Spleen (tissue), 11 donors: ENCODE results near the gene TRAPPC6A. TPM values are rescaled to one million over a fixed set of nuclear protein-coding genes. Genes with fewer than 3 reads are reported as not detected.

Source experiments
- DNase-seq: peaks from one replicate; pipeline ENCODE4 v3.0.0-alpha.2; 2020
- H3K27ac ChIP-seq, 8 donors: fragments of 200-600 bp; sonication (generic) in 7 of 8; 1 replicate in 4 of 8; 2 replicates in 4 of 8; pipeline versions ENCODE4 v1.5.0 to v1.8.0; 2016 to 2021; ENCODE audit warnings: inconsistent platforms in 4 of 8, mild to moderate bottlenecking in 4 of 8, moderate library complexity in 1 of 8
- H3K27me3 ChIP-seq, 7 donors: fragments of 200-600 bp; sonication (generic) in 6 of 7; replicated peaks in 1 of 7; 1 replicate in 4 of 7; 2 replicates in 3 of 7; pipeline versions ENCODE4 v1.5.0 to v1.8.0; 2016 to 2021; ENCODE audit warnings: inconsistent platforms in 3 of 7, mild to moderate bottlenecking in 1 of 7
- H3K36me3 ChIP-seq, 6 donors: fragments of 200-600 bp; sonication (generic) in 5 of 6; 1 replicate in 4 of 6; 2 replicates in 2 of 6; pipeline versions ENCODE4 v1.5.0 to v1.8.0; 2016 to 2021; ENCODE audit warnings: inconsistent platforms in 2 of 6
- H3K4me1 ChIP-seq, 6 donors: fragments of 200-600 bp; sonication (generic) in 5 of 6; 1 replicate in 3 of 6; 2 replicates in 3 of 6; pipeline versions ENCODE4 v1.5.0 to v1.8.0; 2016 to 2021; ENCODE audit warnings: inconsistent platforms in 3 of 6
- H3K4me3 ChIP-seq, 8 donors: fragments of 200-600 bp; sonication (generic) in 7 of 8; 1 replicate in 4 of 8; 2 replicates in 4 of 8; pipeline versions ENCODE4 v1.5.0 to v1.8.0; 2016 to 2021; ENCODE audit warnings: inconsistent platforms in 4 of 8, mild to moderate bottlenecking in 4 of 8, moderate library complexity in 2 of 8
- H3K9me3 ChIP-seq, 8 donors: fragments of 200-600 bp; sonication (generic) in 7 of 8; 1 replicate in 4 of 8; 2 replicates in 4 of 8; pipeline versions ENCODE4 v1.5.0 to v1.8.0; 2016 to 2021; ENCODE audit warnings: inconsistent platforms in 4 of 8
- POLR2A ChIP-seq, 3 donors: fragments of 450-650 bp; IDR thresholded peaks; one replicate each; pipeline ENCODE4 v1.5.1; 2017; ENCODE audit warnings: antibody characterized with exemption in 3 of 3, mild to moderate bottlenecking in 1 of 3
- POLR2AphosphoS5 ChIP-seq, 3 donors: sonication (generic); formaldehyde crosslinking; IDR thresholded peaks; one replicate each; pipeline ENCODE4 v1.5.1; 2017; ENCODE audit warnings: antibody characterized with exemption in 3 of 3
- WGBS, 5 donors: extraction: QIAGEN DNeasy Blood & Tissue Kit in 3 of 5; methylation state at CpG; one replicate each; pipeline versions ENCODE4 v1.1.5 to v1.1.7; 2013 to 2018; 5-methylcytosine and 5-hydroxymethylcytosine counted together
- intact Hi-C: fragments of 100-400 bp; cut with DNase I; formaldehyde crosslinking; loops from one replicate; pipeline ENCODE4 v1.15.0; 2023; ENCODE audit warnings: low total_unique reads
- polyA plus RNA-seq, 3 donors: library from polyadenylated mRNA; stranded (reverse); fragments of 200-250 nt; gene quantifications; one replicate each; pipeline ENCODE4 v1.2.1, GENCODE V29; 2013
- total RNA-seq, 7 donors: library from RNA; depleted of rRNA in 3 of 7; stranded (reverse); fragments of >200 nt in 3 of 7; fragmentation: NEBNext Ultra II Directional in 4 of 7; extraction: Animal tissue kit (Norgen Biotek cat#: 25700) in 4 of 7; gene quantifications; one replicate each; pipeline versions ENCODE4 v1.1.0 to v1.2.1, GENCODE V29; 2016 to 2021
- TF ChIP-seq, protein P1 (sequence below), 11 experiments: fragments of 200-600 bp in 7 of 11; fragments of 450-650 bp in 4 of 11; sonication (generic) in 4 of 11; IDR thresholded peaks in 8 of 11; conservative IDR thresholded peaks in 3 of 11; 1 replicate in 7 of 11; 2 replicates in 4 of 11; pipeline versions ENCODE4 v1.4.0 to v1.8.0; 2016 to 2021; ENCODE audit warnings: antibody characterized with exemption in 11 of 11, inconsistent platforms in 4 of 11, mild to moderate bottlenecking in 1 of 11
- donor health status: healthy with polysubstance abuse.
- donor health status: DM: no; HTN: no; CAD: no; lungs with moderate emphysema.
- donor health status: DM: no; HTN: no; CAD: no.
- donor health status: Bipolar disorder and iron deficiency.
- donor health status: healthy.
- donor health status: DM: no; HTN: no; CAD: no.
- donor health status: DM: yes; HTN: yes; CAD: no.

Gene TRAPPC6A
- total and polyA plus RNA-seq, 10 donors = 25.9 to 109 (median 39.8) TPM

DNA sequence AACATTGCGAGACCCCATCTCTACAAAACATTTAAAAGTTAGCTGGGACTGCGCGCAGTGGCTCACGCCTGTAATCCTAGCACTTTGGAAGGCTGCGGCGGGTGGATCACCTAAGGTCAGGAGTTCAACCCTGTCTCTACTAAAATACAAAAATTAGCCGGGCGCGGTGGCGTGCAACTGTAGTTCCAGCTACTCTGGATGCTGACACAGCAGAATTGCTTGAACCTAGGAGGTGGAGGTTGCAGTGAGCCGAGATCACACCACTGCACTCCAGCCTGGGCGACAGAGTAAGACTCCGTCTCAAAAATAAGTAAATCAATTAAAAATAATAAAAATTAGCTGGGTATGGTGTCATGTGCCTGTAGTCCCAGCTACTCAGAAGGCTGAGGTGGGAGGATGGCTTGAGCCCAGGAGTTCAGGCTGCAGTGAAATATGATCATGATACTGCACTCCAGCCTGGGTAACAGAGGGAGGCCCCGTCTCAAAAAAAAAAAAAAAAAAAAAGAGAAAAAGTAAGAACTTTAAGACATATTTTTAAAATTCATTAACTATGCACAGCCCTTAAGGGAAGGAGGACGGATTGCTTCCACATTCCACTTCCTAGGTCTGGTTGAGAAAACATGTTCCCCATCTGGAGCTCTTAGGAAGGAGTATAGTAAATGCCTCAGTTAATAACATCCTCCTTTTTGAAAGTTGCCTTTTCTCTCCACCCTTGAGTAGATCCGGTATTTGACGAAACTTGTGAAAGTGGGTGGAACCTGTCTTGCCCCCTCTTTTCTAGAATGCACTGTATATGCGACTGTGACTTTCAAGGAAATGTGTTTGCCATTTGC is 41.1 kb upstream of the TRAPPC6A start:
- peaks cover 0 to 56% (median 11%) of the 10 kb centered on the region in 7 donors for H3K27me3 ChIP-seq
- 70 to 79% (median 76%) methylated on average over 18 of the region's 18 CpGs for WGBS, 5 donors
- no peaks in the 10 kb centered on the region for H3K9me3 ChIP-seq
- intact Hi-C loops = no loop called here
- no peak for DNase-seq
- H3K4me3 ChIP-seq = no peak overlapping the region
- H3K4me1 ChIP-seq = peaks cover 4 to 55% (median 19%) of the 10 kb centered on the region in 6 donors
- TF ChIP-seq POLR2A (IDR thresholded peaks at IDR 0.05) = no peak
- TF ChIP-seq POLR2AphosphoS5 (IDR thresholded peaks at IDR 0.05) = no peak
- TF ChIP-seq, protein P1, sequence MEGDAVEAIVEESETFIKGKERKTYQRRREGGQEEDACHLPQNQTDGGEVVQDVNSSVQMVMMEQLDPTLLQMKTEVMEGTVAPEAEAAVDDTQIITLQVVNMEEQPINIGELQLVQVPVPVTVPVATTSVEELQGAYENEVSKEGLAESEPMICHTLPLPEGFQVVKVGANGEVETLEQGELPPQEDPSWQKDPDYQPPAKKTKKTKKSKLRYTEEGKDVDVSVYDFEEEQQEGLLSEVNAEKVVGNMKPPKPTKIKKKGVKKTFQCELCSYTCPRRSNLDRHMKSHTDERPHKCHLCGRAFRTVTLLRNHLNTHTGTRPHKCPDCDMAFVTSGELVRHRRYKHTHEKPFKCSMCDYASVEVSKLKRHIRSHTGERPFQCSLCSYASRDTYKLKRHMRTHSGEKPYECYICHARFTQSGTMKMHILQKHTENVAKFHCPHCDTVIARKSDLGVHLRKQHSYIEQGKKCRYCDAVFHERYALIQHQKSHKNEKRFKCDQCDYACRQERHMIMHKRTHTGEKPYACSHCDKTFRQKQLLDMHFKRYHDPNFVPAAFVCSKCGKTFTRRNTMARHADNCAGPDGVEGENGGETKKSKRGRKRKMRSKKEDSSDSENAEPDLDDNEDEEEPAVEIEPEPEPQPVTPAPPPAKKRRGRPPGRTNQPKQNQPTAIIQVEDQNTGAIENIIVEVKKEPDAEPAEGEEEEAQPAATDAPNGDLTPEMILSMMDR (IDR thresholded peaks at IDR 0.05 in 8 of 11, conservative IDR thresholded peaks at IDR 0.05 in 3 of 11) = no peak
- no peak overlapping the region for H3K27ac ChIP-seq
- H3K36me3 ChIP-seq = no peaks in the 10 kb centered on the region

DNA sequence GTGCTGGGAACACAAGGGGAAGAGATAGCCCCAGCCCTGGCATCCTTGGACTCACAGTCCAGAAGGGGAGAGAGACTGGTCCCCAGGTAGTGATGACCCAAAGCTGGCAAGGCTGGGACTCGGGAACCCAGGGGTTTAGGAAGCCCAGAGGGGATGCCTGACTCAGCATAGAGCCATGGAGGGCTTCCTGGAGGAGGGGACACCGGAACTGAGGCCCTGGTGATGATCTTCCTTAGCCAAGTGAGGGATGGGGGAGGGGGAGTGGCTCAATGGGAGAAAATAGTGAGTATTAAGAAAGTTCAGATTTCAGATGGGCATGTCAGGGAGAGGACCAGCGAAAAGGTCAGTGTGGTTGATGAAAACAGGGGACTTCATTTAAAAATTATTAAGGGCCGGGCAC is 40.4 kb upstream of the TRAPPC6A start:
- H3K4me3 ChIP-seq = no peak overlapping the region
- intact Hi-C loops = no loop called here
- peaks cover 4 to 57% (median 19%) of the 10 kb centered on the region in 6 donors for H3K4me1 ChIP-seq
- H3K36me3 ChIP-seq = no peaks in the 10 kb centered on the region
- TF ChIP-seq, protein P1 (IDR thresholded peaks at IDR 0.05 in 8 of 11, conservative IDR thresholded peaks at IDR 0.05 in 3 of 11) = no peak
- no peak for TF ChIP-seq POLR2AphosphoS5 (IDR thresholded peaks at IDR 0.05)
- TF ChIP-seq POLR2A (IDR thresholded peaks at IDR 0.05) = no peak
- H3K9me3 ChIP-seq = no peaks in the 10 kb centered on the region
- peaks cover 0 to 52% (median 11%) of the 10 kb centered on the region in 7 donors for H3K27me3 ChIP-seq
- H3K27ac ChIP-seq = no peak overlapping the region
- DNase-seq = no peak
- 59 to 68% (median 61%) methylated on average over 4 of the region's 4 CpGs for WGBS, 5 donors

DNA sequence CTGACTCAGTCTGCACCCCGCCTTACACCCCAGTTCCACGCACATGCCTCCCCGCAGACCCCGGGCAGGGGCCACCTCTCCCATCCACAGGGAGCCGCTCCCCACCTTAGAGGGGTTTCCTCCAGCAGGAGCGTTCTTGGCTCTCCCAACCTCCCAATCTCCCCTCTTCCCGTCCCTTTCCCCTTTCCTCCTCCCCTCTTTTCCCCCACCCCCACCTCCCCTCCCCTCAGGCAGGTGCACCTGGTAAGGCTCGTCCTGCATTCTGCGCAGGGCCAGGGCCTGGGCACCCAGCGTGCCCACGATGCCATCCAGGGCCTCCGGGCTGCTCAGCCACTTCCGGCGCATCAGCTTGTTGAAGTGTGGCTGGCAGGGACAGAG is 39.9 kb upstream of the TRAPPC6A start:
- no peaks in the 10 kb centered on the region for H3K36me3 ChIP-seq
- WGBS, 5 donors = 77 to 83% (median 78%) methylated on average over 14 of the region's 14 CpGs
- no peak overlapping the region for H3K4me3 ChIP-seq
- no peaks in the 10 kb centered on the region for H3K9me3 ChIP-seq
- peaks cover 0 to 52% (median 11%) of the 10 kb centered on the region in 7 donors for H3K27me3 ChIP-seq
- H3K4me1 ChIP-seq = peaks cover 4 to 61% (median 21%) of the 10 kb centered on the region in 6 donors
- DNase-seq = no peak
- intact Hi-C loops = no loop called here
- peak overlapping the region in 1 of 8 donors; percentile 9 for H3K27ac ChIP-seq
- TF ChIP-seq POLR2A (IDR thresholded peaks at IDR 0.05) = no peak
- TF ChIP-seq POLR2AphosphoS5 (IDR thresholded peaks at IDR 0.05) = no peak

DNA sequence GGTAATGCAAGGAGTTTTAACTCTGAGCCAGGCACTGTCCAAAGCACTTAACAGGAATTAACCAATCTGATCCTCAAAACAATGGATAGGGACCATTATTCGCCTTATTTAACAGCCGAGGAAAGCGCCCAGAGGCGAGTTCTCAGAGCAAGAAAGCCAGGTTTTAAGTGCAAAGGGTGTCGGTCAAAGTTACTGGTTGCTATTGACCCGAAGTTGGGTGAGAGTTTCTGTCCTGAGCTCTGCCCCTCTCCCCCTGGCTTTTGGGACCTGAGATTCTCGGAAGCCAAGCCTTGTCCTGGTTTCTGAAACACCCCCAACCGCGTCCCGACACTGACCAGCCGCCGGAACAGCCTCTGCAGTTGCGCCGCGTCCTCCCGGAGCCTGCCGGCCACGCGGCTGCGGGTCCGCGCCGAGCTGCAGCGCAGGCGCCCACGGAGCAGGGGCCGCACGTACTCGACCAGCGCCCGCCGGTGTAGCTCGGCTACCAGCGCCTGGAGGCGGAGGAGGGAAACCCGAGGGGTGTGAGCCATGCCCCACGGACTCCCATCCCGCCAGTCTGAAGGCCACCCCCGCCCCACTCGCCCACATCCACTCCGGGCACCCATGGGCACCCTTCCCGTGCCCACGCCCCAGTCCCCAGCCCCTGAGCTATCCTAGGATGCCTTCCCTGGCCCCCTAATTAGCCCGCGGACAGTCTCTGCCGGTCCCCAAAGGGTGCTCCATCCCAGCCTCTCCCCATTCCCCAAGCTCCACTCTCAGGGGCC is 39.3 kb upstream of the TRAPPC6A start:
- H3K4me1 ChIP-seq = peaks cover 4 to 65% (median 24%) of the 10 kb centered on the region in 6 donors
- H3K36me3 ChIP-seq = no peaks in the 10 kb centered on the region
- WGBS, 5 donors = 39 to 60% (median 49%) methylated on average over 19 to 46 of the region's 46 CpGs
- no peak for TF ChIP-seq POLR2AphosphoS5 (IDR thresholded peaks at IDR 0.05)
- TF ChIP-seq, protein P1 (IDR thresholded peaks at IDR 0.05 in 8 of 11, conservative IDR thresholded peaks at IDR 0.05 in 3 of 11) = no peak
- TF ChIP-seq POLR2A (IDR thresholded peaks at IDR 0.05) = no peak
- no peak overlapping the region for H3K4me3 ChIP-seq
- H3K27ac ChIP-seq = peak overlapping the region in 1 of 8 donors; percentile 9
- DNase-seq = no peak
- peaks cover 0 to 52% (median 11%) of the 10 kb centered on the region in 7 donors for H3K27me3 ChIP-seq
- H3K9me3 ChIP-seq = no peaks in the 10 kb centered on the region
- intact Hi-C loops = no loop called here
